Stomach (tissue), 4 donors: Measurements from ENCODE around the gene ISG15.

Source experiments
- POLR2AphosphoS5 ChIP-seq, 3 donors: sonication (generic); formaldehyde crosslinking; IDR thresholded peaks; one replicate each; pipeline ENCODE4 v1.6.1; 2016; ENCODE audit warnings: antibody characterized with exemption in 3 of 3
- TF ChIP-seq, protein P1 (sequence below), 7 experiments: fragments of 450-650 bp in 4 of 7; fragments of 200-600 bp in 3 of 7; sonication (generic) in 3 of 7; IDR thresholded peaks; one replicate each; pipeline ENCODE4 v1.5.1; 2016 to 2019; ENCODE audit warnings: antibody characterized with exemption in 7 of 7, control low read depth in 2 of 7, mild to moderate bottlenecking in 1 of 7

DNA sequence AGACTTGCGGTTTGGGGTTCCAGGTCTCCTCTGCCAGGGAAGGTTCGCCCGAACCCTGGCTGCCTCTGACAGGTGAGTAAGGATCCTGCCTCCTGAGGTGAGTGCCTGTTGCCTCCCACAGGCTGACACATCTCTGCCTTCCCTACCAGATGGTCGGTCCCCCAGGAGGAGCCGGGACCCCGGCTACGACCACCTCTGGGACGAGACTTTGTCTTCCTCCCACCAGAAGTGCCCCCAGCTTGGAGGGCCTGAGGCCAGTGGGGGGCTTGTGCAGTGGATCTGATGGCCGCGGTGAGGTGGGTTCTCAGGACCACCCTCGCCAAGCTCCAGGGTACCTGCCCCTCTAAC, 39.0 kb upstream of the ISG15 start:
- TF ChIP-seq, protein P1, sequence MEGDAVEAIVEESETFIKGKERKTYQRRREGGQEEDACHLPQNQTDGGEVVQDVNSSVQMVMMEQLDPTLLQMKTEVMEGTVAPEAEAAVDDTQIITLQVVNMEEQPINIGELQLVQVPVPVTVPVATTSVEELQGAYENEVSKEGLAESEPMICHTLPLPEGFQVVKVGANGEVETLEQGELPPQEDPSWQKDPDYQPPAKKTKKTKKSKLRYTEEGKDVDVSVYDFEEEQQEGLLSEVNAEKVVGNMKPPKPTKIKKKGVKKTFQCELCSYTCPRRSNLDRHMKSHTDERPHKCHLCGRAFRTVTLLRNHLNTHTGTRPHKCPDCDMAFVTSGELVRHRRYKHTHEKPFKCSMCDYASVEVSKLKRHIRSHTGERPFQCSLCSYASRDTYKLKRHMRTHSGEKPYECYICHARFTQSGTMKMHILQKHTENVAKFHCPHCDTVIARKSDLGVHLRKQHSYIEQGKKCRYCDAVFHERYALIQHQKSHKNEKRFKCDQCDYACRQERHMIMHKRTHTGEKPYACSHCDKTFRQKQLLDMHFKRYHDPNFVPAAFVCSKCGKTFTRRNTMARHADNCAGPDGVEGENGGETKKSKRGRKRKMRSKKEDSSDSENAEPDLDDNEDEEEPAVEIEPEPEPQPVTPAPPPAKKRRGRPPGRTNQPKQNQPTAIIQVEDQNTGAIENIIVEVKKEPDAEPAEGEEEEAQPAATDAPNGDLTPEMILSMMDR (IDR thresholded peaks at IDR 0.05) = no peak
- TF ChIP-seq POLR2AphosphoS5 (IDR thresholded peaks at IDR 0.05) = no peak
